Hematopoietic multipotent progenitor cell treated with erythropoietin and hydrocortisone succinate and interleukin-3 and kit ligand, for 15 days (in vitro differentiated cells): ENCODE measurements around the gene DGKH.
A peak's percentile ranks its signal among the peaks of the same experiment; 100 is the strongest.
"Not testable (repeated sequence)": the region's sequence is repeated elsewhere in the genome, so short reads cannot be mapped to it uniquely, and the experiment has no call there.

Experiments used
- DNase-seq: peaks from one replicate; pipeline ENCODE4 v3.0.0-alpha.2; 2015; ENCODE audit warnings: low spot score

DGKH gene

GRCh38 chr13:42070599-42070998 lies 22.2 kb downstream of the DGKH start:
- not testable (repeated sequence) for DNase-seq

GRCh38 chr13:42071179-42071578 lies 22.7 kb downstream of the DGKH start:
- DNase-seq = not testable (repeated sequence)

GRCh38 chr13:42071672-42072419 lies 23.4 kb downstream of the DGKH start:
- no peak for DNase-seq

- DNase-seq = no peak
Observed at GRCh38 chr13:42073683-42074082, 25.2 kb downstream of the DGKH start.

GRCh38 chr13:42075517-42075916 lies 27.1 kb downstream of the DGKH start:
- no peak for DNase-seq

- no peak for DNase-seq
Observed at GRCh38 chr13:42076309-42076713, 27.9 kb downstream of the DGKH start.

- DNase-seq = peak; percentile 35
Observed at GRCh38 chr13:42078128-42078808, 29.8 kb downstream of the DGKH start.

GRCh38 chr13:42083138-42083770 lies 34.8 kb downstream of the DGKH start:
- DNase-seq = no peak

- DNase-seq = no peak
Observed at GRCh38 chr13:42084722-42085121, 36.3 kb downstream of the DGKH start.

GRCh38 chr13:42086582-42086981 lies 38.1 kb downstream of the DGKH start:
- no peak for DNase-seq

- DNase-seq = no peak
Observed at GRCh38 chr13:42094516-42095040, 46.1 kb downstream of the DGKH start.

- not testable (repeated sequence) for DNase-seq
Observed at GRCh38 chr13:42096222-42096621, 47.8 kb downstream of the DGKH start.

GRCh38 chr13:42099962-42100675 lies 51.7 kb downstream of the DGKH start:
- no peak for DNase-seq

GRCh38 chr13:42100960-42101359 lies 52.5 kb downstream of the DGKH start:
- DNase-seq = no peak

- no peak for DNase-seq
Observed at GRCh38 chr13:42101821-42102585, 53.6 kb downstream of the DGKH start.

GRCh38 chr13:42102961-42103865 lies 54.8 kb downstream of the DGKH start:
- no peak for DNase-seq

GRCh38 chr13:42106998-42107397 lies 58.5 kb downstream of the DGKH start:
- DNase-seq = no peak

GRCh38 chr13:42107421-42107820 lies 59.0 kb downstream of the DGKH start:
- DNase-seq = no peak

- DNase-seq = no peak
Observed at GRCh38 chr13:42108217-42108616, 59.8 kb downstream of the DGKH start.

- DNase-seq = no peak
Observed at GRCh38 chr13:42109957-42110356, 61.5 kb downstream of the DGKH start.
